ENCODE measurements around the gene PDCD10.

DNA sequence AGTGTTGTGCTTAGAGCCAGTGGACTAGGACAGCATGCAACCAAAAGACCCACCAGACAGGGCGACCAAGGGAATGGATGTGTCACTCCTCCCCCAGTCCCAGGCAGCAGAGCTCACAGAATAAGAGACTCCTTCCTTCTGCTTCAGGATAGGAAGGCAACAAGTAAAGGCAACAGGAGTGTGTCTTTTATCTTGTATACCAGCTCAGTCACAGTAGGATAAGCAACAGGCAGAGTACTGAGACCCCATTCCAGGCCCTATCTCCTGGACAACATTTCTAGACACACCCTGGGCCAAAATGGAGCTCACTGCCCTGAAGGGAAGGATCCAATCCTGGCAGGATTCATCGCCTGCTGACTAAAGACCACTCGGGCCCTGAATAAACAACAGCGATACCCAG, 25.0 kb downstream of the PDCD10 start:
- TF ChIP-seq GATA3 (IDR thresholded peaks at IDR 0.05; ENCODE audit: low read depth, low read length) (no peak), GATA2 (IDR thresholded peaks at IDR 0.05; ENCODE audit: low read depth, low read length) (no peak)

Data from SH-SY5Y (cell line).